Activated CD4-positive, alpha-beta T cell treated with anti-CD3 and anti-CD28 coated beads for 36 hours (primary cell): ENCODE results near the gene NR3C2. TPM values are rescaled to one million over a fixed set of nuclear protein-coding genes. Genes with fewer than 3 reads are reported as not detected.
"Not testable (repeated sequence)": the region's sequence is repeated elsewhere in the genome, so short reads cannot be mapped to it uniquely, and the experiment has no call there.

ENCODE experiments used
- ATAC-seq: fragments of 200-7000 bp; cut with Tn5 transposase; one replicate; pipeline ENCODE4 v1.10.0; 2021; ENCODE audit warnings: mild to moderate bottlenecking, moderate library complexity
- CTCF ChIA-PET: fragments of 350-600 bp; sonication (Branson Sonifier 250); formaldehyde crosslinking; loops from one replicate; lab custom pipeline; 2021; ENCODE audit warnings: antibody characterized with exemption; lab: Charles Lee
- POLR2A ChIA-PET: fragments of 350-600 bp; sonication (Branson Sonifier 250); formaldehyde crosslinking; loops from one replicate; lab custom pipeline; 2021; ENCODE audit warnings: antibody characterized with exemption, inconsistent platforms; lab: Charles Lee
- DNase-seq: peaks from one replicate; pipeline ENCODE4 v3.0.0-alpha.2; 2020
- H3K27ac Mint-ChIP-seq: one replicate; pipeline ENCODE4 v1.8.0; 2021; ENCODE audit warnings: mixed read lengths
- H3K27me3 Mint-ChIP-seq: one replicate; pipeline ENCODE4 v1.8.0; 2021; ENCODE audit warnings: mixed read lengths
- H3K36me3 Mint-ChIP-seq: one replicate; pipeline ENCODE4 v1.8.0; 2021; ENCODE audit warnings: low read depth, mixed read lengths
- H3K4me1 Mint-ChIP-seq: one replicate; pipeline ENCODE4 v1.8.0; 2021; ENCODE audit warnings: mixed read lengths
- H3K4me3 Mint-ChIP-seq: one replicate; pipeline ENCODE4 v1.8.0; 2021; ENCODE audit warnings: mild to moderate bottlenecking, moderate library complexity, mixed read lengths
- H3K9me3 Mint-ChIP-seq: one replicate; pipeline ENCODE4 v1.8.0; 2021; ENCODE audit warnings: low read depth, mixed read lengths
- intact Hi-C, 2 experiments: fragments of 100-400 bp; cut with DNase I in 1 of 2; cut with micrococcal nuclease in 1 of 2; formaldehyde crosslinking; loops; one replicate each; pipeline versions ENCODE4 v1.14.2 to v1.15.1; 2022 to 2024; cut with DNase I, micrococcal nuclease
- total RNA-seq, 2 experiments: library from RNA; stranded (reverse); gene quantifications; one replicate each; pipeline ENCODE4 v1.2.3, GENCODE V29; 2021

Gene NR3C2
- total RNA-seq, 2 experiments from 2014 or later: 3.7 to 5.8 TPM

DNA sequence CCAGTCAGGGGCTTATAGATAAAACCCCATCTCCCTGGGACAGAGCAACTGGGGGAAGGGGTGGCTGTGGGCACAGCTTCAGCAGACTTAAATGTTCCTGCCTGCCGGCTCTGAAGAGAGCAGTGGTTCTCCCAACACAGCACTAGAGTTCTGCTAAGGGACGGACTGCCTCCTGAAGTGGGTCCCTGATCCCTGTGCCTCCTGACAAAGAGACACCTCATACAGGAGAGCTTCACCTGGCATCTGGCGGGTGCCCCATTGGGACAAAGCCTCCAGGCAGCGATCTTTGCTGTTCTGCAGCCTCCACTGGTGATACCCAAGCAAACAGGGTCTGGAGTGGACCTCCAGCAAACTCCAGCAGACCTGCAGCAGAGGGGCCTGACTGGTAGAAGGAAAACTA, 359.1 kb downstream of the NR3C2 start:
- H3K27me3 Mint-ChIP-seq, ATAC-seq, H3K9me3 Mint-ChIP-seq, H3K27ac Mint-ChIP-seq, H3K4me1 Mint-ChIP-seq, H3K4me3 Mint-ChIP-seq, POLR2A ChIA-PET, CTCF ChIA-PET, DNase-seq, intact Hi-C loops: not testable (repeated sequence)
- peaks cover 48% of the 10 kb centered on the region for H3K36me3 Mint-ChIP-seq

DNA sequence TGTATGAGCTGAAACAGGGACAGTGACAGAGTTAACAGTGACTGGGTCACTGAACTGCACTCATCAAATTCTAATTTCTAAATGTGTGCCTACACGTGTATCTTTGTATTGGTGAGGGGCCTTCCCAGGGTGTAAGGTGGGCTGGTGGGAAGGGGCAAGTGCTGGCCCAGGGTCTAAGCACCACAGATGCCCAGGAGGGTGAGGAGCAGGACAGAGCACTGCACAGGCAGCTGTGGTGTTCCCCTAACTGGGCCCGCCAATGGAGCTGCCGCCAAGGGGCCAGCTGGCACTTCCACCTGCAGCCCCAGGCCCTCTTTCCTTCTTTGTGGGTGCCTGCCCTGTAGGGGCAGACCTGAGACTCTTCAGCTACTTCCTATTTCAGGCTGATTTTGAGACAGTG, 360.5 kb downstream of the NR3C2 start:
- Mint-ChIP-seq H3K27me3 (no peaks in the 10 kb centered on the region), H3K27ac (no peak overlapping the region), H3K9me3 (peaks cover 11% of the 10 kb centered on the region), H3K4me3 (no peak overlapping the region), H3K4me1 (no peaks in the 10 kb centered on the region), H3K36me3 (peaks cover 57% of the 10 kb centered on the region)
- intact Hi-C loops: no loop called here
- ChIA-PET POLR2A (no interaction called here), CTCF (interaction anchor here (0.7 kb wide), 2 partner anchors 159 to 1900 kb away, joined by 3 read pairs; no protein-coding TSS in a partner anchor)
- ATAC-seq (no peak), DNase-seq (no peak)

DNA sequence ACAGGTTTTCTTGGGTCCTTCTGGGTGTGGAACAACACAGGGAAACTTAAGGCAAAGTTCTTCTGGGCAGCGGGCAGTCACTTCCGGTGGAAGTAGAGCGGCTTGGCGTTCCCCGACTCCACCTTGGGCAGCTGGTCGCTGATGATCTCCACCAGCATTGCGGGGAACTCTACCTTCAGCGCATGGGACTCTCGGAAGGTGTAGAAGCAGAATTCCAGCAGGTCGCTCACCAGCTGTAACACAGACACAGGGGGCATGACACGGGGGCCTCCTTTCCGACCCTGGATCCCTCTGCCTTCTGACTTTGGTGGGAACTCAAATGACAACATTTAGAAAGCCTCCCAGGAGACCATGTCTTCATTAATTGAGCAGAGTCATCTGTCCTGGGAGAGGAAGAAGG, 360.9 kb downstream of the NR3C2 start:
- intact Hi-C loops: no loop called here
- CTCF ChIA-PET: interaction anchor here (0.7 kb wide), 2 partner anchors 159 to 1899 kb away, joined by 3 read pairs; no protein-coding TSS in a partner anchor
- H3K36me3 Mint-ChIP-seq: peaks cover 62% of the 10 kb centered on the region
- ATAC-seq (no peak), DNase-seq (no peak)
- peaks cover 12% of the 10 kb centered on the region for H3K9me3 Mint-ChIP-seq
- no peaks in the 10 kb centered on the region for H3K27me3 Mint-ChIP-seq
- H3K4me1 Mint-ChIP-seq: no peaks in the 10 kb centered on the region
- H3K4me3 Mint-ChIP-seq: no peak overlapping the region
- H3K27ac Mint-ChIP-seq: no peak overlapping the region
- POLR2A ChIA-PET: no interaction called here

DNA sequence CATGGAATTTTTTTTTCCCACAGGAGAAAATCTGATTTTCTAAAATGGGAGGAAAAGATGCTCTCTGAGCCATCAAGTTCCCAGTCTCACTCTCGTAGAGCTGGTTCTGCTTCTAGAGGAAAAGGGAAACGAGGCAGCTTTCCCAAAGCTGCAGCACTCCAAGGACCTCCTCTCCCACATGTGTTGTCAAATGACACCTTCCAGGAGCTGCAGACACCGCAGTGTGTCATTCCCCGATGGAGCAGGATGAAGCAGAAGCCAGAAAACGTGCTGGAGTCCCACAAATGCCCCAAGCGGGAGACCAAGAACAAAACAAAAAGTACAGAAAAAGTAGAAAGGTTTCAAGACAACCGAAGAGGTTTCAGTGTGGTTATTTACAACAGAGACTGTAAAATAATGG, 362.3 kb downstream of the NR3C2 start:
- DNase-seq (no peak), ATAC-seq (no peak)
- Mint-ChIP-seq H3K36me3 (peaks cover 67% of the 10 kb centered on the region), H3K27ac (no peak overlapping the region), H3K27me3 (no peaks in the 10 kb centered on the region), H3K4me3 (no peak overlapping the region), H3K9me3 (peaks cover 22% of the 10 kb centered on the region), H3K4me1 (no peaks in the 10 kb centered on the region)
- POLR2A ChIA-PET: no interaction called here
- CTCF ChIA-PET: no interaction called here
- intact Hi-C loops: no loop called here

DNA sequence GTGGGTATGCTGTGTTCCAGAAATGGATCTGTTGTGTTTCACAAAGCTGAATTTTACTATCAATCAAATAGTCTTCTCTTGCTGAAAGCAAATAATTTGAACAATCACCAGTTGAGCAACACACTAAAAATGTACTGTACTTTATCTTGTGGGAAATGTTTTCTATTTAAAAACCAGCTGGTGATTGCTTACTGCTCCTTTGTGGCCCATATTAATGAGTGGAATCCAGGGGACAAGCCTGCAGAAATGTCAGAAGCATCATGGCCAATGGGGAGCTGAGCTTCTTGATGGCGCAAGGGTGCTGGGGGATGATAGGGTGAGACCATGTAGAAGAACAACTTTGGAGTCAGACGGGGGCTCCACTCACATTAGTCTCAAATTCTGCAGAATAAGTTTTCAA, 364.2 kb downstream of the NR3C2 start:
- peaks cover 76% of the 10 kb centered on the region for H3K36me3 Mint-ChIP-seq
- no peak overlapping the region for H3K27ac Mint-ChIP-seq
- ChIA-PET CTCF (interaction anchor here (0.6 to 1.1 kb wide), 2 partner anchors 137 to 156 kb away, joined by 3 read pairs; no protein-coding TSS in a partner anchor), POLR2A (no interaction called here)
- no peaks in the 10 kb centered on the region for H3K4me1 Mint-ChIP-seq
- H3K4me3 Mint-ChIP-seq: no peak overlapping the region
- ATAC-seq (no peak), DNase-seq (no peak)
- H3K9me3 Mint-ChIP-seq: peaks cover 32% of the 10 kb centered on the region
- intact Hi-C loops: no loop called here
- no peaks in the 10 kb centered on the region for H3K27me3 Mint-ChIP-seq

DNA sequence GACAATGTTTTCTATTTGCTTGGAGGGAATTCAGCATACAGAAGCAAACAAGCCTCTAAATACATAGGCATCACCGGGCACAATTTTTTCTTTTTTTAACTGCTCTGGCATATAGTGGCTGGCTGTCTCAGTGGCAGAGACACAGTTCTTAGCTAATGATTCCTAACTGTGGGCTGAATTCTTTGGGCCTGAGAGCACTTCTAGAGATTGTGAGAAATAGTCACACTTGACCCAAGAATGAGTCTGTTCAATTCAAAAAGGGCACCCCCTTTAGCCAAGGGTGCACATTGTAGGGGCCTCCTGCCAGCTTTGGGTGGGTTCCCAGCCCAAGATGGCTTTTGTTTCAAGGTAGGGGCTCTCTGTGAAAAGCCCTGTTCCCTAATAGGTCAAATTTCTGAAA, 364.6 kb downstream of the NR3C2 start:
- Mint-ChIP-seq H3K27ac (no peak overlapping the region), H3K27me3 (no peaks in the 10 kb centered on the region), H3K9me3 (peaks cover 32% of the 10 kb centered on the region), H3K4me3 (no peak overlapping the region), H3K36me3 (peaks cover 79% of the 10 kb centered on the region), H3K4me1 (no peaks in the 10 kb centered on the region)
- intact Hi-C loops: no loop called here
- ATAC-seq (no peak), DNase-seq (no peak)
- CTCF ChIA-PET: interaction anchor here (0.6 to 1.1 kb wide), 2 partner anchors 137 to 156 kb away, joined by 3 read pairs; no protein-coding TSS in a partner anchor
- POLR2A ChIA-PET: no interaction called here

DNA sequence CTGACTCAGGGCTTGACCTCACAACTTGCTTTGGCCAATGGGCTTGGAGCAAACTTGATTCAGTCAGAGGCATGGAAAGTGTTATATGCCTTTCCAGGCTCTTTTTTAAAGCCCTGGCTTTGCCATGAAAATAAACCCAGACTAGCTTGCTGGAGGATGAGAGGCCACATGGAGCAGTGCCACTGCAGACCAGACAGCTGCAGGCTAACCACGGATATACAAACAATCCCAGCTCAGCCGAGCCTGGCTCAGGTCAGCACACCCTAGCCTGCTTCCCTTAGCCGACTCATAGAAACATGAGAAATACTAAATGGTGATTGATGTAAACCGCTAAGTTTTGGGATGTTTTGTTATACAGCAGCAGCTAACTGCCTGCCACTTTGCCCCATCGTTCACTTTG, 365.2 kb downstream of the NR3C2 start:
- CTCF ChIA-PET: no interaction called here
- POLR2A ChIA-PET: no interaction called here
- DNase-seq (no peak), ATAC-seq (no peak)
- H3K4me1 Mint-ChIP-seq: no peaks in the 10 kb centered on the region
- intact Hi-C loops: no loop called here
- H3K27ac Mint-ChIP-seq: no peak overlapping the region
- peaks cover 32% of the 10 kb centered on the region for H3K9me3 Mint-ChIP-seq
- H3K36me3 Mint-ChIP-seq: peaks cover 80% of the 10 kb centered on the region
- no peak overlapping the region for H3K4me3 Mint-ChIP-seq
- no peaks in the 10 kb centered on the region for H3K27me3 Mint-ChIP-seq

DNA sequence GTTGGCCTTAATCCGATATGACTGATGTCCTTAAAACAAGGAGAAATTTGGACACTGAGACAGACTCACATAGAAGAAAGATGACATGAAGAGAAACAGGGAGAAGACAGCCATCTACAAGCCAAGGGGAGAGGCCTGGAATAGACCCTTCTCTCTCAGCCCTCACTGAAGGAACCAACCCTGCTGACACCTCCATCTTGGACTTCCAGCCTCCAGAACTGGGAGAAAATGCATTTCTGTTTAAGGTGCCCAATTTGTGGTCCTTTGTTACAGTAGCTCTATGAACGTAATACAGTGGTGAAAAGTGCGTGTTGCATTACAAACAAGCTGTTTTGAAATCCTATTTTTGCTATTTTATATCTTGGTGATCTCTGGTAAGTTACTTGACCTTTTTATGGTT, 366.8 kb downstream of the NR3C2 start:
- DNase-seq (no peak), ATAC-seq (no peak)
- Mint-ChIP-seq H3K4me3 (no peak overlapping the region), H3K27ac (no peak overlapping the region), H3K27me3 (no peaks in the 10 kb centered on the region), H3K9me3 (peaks cover 32% of the 10 kb centered on the region), H3K4me1 (no peaks in the 10 kb centered on the region), H3K36me3 (peaks cover 74% of the 10 kb centered on the region)
- intact Hi-C loops: no loop called here
- CTCF ChIA-PET: no interaction called here
- POLR2A ChIA-PET: interaction anchor here (0.7 kb wide), 1 partner anchor 8 kb away, joined by 3 read pairs; no protein-coding TSS in a partner anchor

DNA sequence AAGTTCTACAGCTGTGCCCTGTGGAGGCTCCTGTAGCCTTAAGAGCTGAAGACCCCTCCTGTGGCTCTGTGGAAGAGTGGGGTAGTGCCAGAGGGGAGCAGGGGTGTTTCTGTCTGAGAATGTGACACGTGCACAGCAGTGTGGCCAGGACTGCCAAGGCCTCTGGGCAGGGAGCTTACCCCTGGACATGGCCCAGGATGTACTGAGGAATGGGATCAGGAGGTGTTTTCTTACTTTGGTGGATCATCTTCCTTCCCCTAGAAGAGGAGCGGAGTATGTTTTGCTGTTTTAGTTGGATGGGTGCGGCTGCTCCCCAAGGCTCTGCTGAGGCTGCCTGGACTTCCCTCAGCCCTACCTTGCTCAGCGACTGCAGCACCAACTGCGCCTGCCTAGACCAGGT, 367.8 kb downstream of the NR3C2 start:
- CTCF ChIA-PET: no interaction called here
- POLR2A ChIA-PET: no interaction called here
- no peak for ATAC-seq

DNA sequence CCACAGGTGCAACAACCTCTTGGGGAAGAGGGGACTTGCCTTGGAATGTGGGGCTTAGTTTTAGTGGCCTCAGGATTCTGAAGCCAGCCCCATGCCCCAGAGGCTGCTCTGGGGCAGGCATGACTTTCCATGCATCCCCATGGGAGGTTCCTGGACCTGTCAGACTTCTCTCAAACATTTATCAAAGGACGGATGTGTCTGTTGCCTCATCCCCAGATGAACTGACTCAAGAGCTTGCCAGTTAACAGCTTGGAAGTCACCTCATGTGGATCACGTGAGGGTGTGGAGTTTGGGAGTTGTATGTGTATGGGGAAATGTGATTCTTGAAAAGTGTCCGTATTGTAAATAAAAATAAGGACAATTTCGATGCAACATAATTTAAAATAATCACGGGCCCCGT, 368.9 kb downstream of the NR3C2 start:
- CTCF ChIA-PET: interaction anchor here (0.6 kb wide), 1 partner anchor 218 kb away, joined by 4 read pairs; no protein-coding TSS in a partner anchor
- POLR2A ChIA-PET: no interaction called here
- ATAC-seq: no peak
- no peaks in the 10 kb centered on the region for H3K4me1 Mint-ChIP-seq
- H3K27ac Mint-ChIP-seq: no peak overlapping the region
- no peak for DNase-seq
- peaks cover 32% of the 10 kb centered on the region for H3K9me3 Mint-ChIP-seq
- no peak overlapping the region for H3K4me3 Mint-ChIP-seq
- H3K27me3 Mint-ChIP-seq: no peaks in the 10 kb centered on the region
- intact Hi-C loops: no loop called here
- H3K36me3 Mint-ChIP-seq: peaks cover 61% of the 10 kb centered on the region

More for the DNA sequence above, 367.8 kb downstream of the NR3C2 start:
- Mint-ChIP-seq H3K36me3 (peaks cover 66% of the 10 kb centered on the region), H3K4me3 (no peak overlapping the region), H3K27me3 (no peaks in the 10 kb centered on the region), H3K4me1 (no peaks in the 10 kb centered on the region), H3K9me3 (peaks cover 32% of the 10 kb centered on the region), H3K27ac (no peak overlapping the region)
- no peak for DNase-seq
- intact Hi-C loops: no loop called here

DNA sequence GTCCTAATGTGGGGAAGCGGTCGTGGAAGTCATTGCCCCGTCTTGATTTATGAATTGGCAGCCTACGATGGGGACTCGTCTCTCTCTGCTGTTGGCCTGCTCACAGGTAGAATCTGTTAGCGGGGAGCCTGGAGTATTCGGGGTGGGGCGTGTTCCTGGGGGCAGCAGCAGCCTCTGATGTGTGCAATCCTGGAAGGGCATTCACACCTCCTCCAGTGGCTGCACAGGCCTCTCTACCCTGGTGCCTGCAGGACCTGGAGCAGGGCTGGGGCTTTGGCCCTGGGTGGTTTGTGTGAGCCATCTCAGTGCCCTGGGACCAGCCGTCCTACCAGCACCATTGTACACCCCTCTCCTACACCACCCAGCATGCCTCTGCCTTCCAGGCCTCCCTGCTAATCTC, 369.4 kb downstream of the NR3C2 start:
- no peaks in the 10 kb centered on the region for H3K4me1 Mint-ChIP-seq
- H3K9me3 Mint-ChIP-seq: peaks cover 32% of the 10 kb centered on the region
- DNase-seq: no peak
- no peaks in the 10 kb centered on the region for H3K27me3 Mint-ChIP-seq
- no peak for ATAC-seq
- intact Hi-C loops: no loop called here
- ChIA-PET POLR2A (no interaction called here), CTCF (no interaction called here)
- no peak overlapping the region for H3K27ac Mint-ChIP-seq
- no peak overlapping the region for H3K4me3 Mint-ChIP-seq
- peaks cover 56% of the 10 kb centered on the region for H3K36me3 Mint-ChIP-seq

DNA sequence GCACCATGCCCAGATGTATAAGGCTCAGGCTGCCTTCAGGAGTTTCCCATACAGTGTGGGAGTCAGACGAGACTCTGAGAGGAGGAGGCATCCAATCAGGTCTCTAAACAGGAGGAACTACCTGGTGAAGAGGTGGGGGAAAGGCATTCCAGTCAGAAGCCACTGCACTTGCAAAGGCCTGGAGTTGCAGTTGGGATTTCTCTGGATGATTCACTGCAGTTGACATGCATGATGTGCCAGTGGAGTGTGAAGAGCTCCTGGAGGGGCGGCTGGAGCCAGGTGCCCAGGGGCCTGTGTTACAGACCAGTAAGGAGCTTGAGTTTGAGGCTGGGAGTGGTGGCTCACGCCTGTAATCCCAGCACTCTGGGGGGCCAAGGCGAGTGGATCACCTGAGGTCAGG, 371.2 kb downstream of the NR3C2 start:
- no peak overlapping the region for H3K4me3 Mint-ChIP-seq

More for the DNA sequence above, 371.2 kb downstream of the NR3C2 start:
- intact Hi-C loops: no loop called here
- DNase-seq (no peak), ATAC-seq (no peak)
- Mint-ChIP-seq H3K27me3 (no peaks in the 10 kb centered on the region), H3K36me3 (peaks cover 42% of the 10 kb centered on the region), H3K27ac (no peak overlapping the region), H3K4me1 (no peaks in the 10 kb centered on the region), H3K9me3 (peaks cover 20% of the 10 kb centered on the region)
- CTCF ChIA-PET: interaction anchor here (0.7 kb wide), 1 partner anchor 88 kb away, joined by 3 read pairs; no protein-coding TSS in a partner anchor
- POLR2A ChIA-PET: no interaction called here
